ENCODE data around the gene PARD3.

The PARD3 gene

DNA sequence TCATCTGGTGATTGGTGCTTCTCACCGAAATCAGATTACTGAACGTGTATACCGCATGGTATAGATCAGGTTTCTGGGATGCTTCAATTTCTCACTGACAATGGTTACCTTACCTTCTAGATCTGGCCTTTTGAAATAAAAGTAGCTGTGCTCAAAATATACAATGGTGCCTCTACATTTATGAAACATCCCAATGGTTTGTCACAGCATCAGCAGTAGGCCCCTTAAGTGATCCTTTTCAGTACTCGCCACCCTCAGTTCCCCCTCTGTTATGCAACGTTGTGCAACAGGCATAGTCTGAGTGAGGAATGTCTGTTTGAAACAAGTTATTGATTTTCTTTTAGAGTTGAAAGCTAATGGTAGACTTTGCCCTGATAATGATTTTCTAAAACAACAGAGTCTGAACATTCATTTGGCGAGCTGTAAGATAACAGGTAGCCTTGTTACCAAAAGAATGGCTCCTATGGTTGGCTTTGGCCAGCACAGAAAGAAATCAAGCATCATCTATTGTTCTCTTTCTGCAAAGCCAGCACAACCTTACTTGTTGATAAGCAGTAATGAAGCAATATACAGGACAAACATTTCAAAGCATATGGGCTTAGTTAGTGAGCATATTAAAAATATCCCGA, 693.9 kb downstream of the PARD3 start:
- no peak for TF ChIP-seq POLR2AphosphoS5 (IDR thresholded peaks at IDR 0.05; ENCODE audit: low read depth, low read length)
- no peak for TF ChIP-seq FOXP2 (optimal IDR thresholded peaks at IDR 0.05; ENCODE audit: borderline replicate concordance, extremely low read depth, extremely low read length, insufficient read depth)
- TF ChIP-seq SIN3A (IDR thresholded peaks at IDR 0.05; ENCODE audit: borderline replicate concordance, insufficient read depth, low read length): no peak
- TF ChIP-seq, protein P1, sequence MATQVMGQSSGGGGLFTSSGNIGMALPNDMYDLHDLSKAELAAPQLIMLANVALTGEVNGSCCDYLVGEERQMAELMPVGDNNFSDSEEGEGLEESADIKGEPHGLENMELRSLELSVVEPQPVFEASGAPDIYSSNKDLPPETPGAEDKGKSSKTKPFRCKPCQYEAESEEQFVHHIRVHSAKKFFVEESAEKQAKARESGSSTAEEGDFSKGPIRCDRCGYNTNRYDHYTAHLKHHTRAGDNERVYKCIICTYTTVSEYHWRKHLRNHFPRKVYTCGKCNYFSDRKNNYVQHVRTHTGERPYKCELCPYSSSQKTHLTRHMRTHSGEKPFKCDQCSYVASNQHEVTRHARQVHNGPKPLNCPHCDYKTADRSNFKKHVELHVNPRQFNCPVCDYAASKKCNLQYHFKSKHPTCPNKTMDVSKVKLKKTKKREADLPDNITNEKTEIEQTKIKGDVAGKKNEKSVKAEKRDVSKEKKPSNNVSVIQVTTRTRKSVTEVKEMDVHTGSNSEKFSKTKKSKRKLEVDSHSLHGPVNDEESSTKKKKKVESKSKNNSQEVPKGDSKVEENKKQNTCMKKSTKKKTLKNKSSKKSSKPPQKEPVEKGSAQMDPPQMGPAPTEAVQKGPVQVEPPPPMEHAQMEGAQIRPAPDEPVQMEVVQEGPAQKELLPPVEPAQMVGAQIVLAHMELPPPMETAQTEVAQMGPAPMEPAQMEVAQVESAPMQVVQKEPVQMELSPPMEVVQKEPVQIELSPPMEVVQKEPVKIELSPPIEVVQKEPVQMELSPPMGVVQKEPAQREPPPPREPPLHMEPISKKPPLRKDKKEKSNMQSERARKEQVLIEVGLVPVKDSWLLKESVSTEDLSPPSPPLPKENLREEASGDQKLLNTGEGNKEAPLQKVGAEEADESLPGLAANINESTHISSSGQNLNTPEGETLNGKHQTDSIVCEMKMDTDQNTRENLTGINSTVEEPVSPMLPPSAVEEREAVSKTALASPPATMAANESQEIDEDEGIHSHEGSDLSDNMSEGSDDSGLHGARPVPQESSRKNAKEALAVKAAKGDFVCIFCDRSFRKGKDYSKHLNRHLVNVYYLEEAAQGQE (IDR thresholded peaks at IDR 0.05; ENCODE audit: insufficient read depth in 1 of 2, low read depth in 2 of 2, low read length in 2 of 2): no peak
- no peak for TF ChIP-seq TAF1 (IDR thresholded peaks at IDR 0.05; ENCODE audit: borderline replicate concordance, insufficient read depth, low read length)

GRCh38 chr10:34119456-34119855, 695.6 kb downstream of the PARD3 start:
- TF ChIP-seq TAF1 (IDR thresholded peaks at IDR 0.05; ENCODE audit: borderline replicate concordance, insufficient read depth, low read length): no peak
- TF ChIP-seq, protein P1 (IDR thresholded peaks at IDR 0.05; ENCODE audit: insufficient read depth in 1 of 2, low read depth in 2 of 2, low read length in 2 of 2): no peak
- TF ChIP-seq FOXP2 (optimal IDR thresholded peaks at IDR 0.05; ENCODE audit: borderline replicate concordance, extremely low read depth, extremely low read length, insufficient read depth): no peak
- no peak for TF ChIP-seq SIN3A (IDR thresholded peaks at IDR 0.05; ENCODE audit: borderline replicate concordance, insufficient read depth, low read length)
- no peak for TF ChIP-seq POLR2AphosphoS5 (IDR thresholded peaks at IDR 0.05; ENCODE audit: low read depth, low read length)

DNA sequence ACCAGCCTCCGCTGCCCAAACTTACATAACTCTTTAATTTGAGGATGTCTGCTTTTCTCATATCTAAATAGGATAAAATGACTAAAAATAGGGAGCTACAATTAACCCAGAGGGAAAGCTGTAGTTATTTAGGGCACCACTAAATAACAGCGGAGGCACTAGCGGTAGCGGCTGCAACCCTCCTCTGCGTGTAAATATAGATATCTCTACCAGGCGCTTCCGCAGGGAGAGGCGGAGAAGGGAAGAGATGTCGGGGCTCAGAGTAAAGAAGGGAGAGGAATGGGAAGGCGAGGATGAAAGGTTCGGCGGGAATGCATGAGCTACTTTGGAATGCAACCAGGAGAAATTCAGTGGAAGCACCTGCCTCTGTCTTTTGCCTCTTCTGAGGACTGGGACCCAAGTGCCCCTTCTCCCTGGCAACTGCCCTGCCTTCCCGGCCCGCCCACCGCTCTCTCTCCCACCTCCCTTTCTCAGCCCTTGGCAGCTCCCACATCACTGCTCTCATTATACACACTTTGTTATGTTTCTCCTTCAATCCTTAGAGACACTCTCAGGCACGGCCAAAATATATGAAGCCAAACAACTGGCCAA, 698.3 kb downstream of the PARD3 start:
- no peak for TF ChIP-seq FOXP2 (optimal IDR thresholded peaks at IDR 0.05; ENCODE audit: borderline replicate concordance, extremely low read depth, extremely low read length, insufficient read depth)

DNA sequence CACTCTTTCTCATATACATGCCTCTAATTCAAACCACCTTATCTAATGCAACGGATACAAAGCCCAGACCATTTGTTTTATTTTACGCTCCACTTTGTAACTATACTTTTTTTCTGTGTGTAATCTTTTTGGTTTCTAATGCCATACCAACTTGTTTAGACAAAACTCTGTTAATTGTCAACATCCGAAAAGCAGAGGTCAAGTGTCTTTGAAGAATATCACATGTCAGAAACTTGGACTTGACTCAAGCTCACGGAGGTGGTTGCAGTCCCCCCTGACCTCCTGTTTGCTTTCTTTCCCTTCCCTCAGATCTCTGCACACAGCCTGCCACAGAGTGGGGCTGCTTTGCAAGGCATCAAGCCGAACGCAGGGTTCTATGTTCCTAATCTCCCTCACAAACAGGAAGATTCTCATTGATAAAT, 698.9 kb downstream of the PARD3 start:
- TF ChIP-seq FOXP2 (optimal IDR thresholded peaks at IDR 0.05; ENCODE audit: borderline replicate concordance, extremely low read depth, extremely low read length, insufficient read depth) (no peak), POLR2AphosphoS5 (IDR thresholded peaks at IDR 0.05; ENCODE audit: low read depth, low read length) (no peak), SIN3A (IDR thresholded peaks at IDR 0.05; ENCODE audit: borderline replicate concordance, insufficient read depth, low read length) (no peak), TAF1 (IDR thresholded peaks at IDR 0.05; ENCODE audit: borderline replicate concordance, insufficient read depth, low read length) (no peak)
- TF ChIP-seq, protein P1 (IDR thresholded peaks at IDR 0.05; ENCODE audit: insufficient read depth in 1 of 2, low read depth in 2 of 2, low read length in 2 of 2): no peak

GRCh38 chr10:34114914-34115313, 700.2 kb downstream of the PARD3 start:
- TF ChIP-seq SIN3A (IDR thresholded peaks at IDR 0.05; ENCODE audit: borderline replicate concordance, insufficient read depth, low read length) (no peak), POLR2AphosphoS5 (IDR thresholded peaks at IDR 0.05; ENCODE audit: low read depth, low read length) (no peak), TAF1 (IDR thresholded peaks at IDR 0.05; ENCODE audit: borderline replicate concordance, insufficient read depth, low read length) (no peak)

GRCh38 chr10:34113504-34114225, 701.4 kb downstream of the PARD3 start:
- TF ChIP-seq FOXP2 (optimal IDR thresholded peaks at IDR 0.05; ENCODE audit: borderline replicate concordance, extremely low read depth, extremely low read length, insufficient read depth): no peak
- no peak for TF ChIP-seq TAF1 (IDR thresholded peaks at IDR 0.05; ENCODE audit: borderline replicate concordance, insufficient read depth, low read length)
- TF ChIP-seq SIN3A (IDR thresholded peaks at IDR 0.05; ENCODE audit: borderline replicate concordance, insufficient read depth, low read length): no peak
- TF ChIP-seq, protein P1 (IDR thresholded peaks at IDR 0.05; ENCODE audit: insufficient read depth in 1 of 2, low read depth in 2 of 2, low read length in 2 of 2): no peak
- no peak for TF ChIP-seq POLR2AphosphoS5 (IDR thresholded peaks at IDR 0.05; ENCODE audit: low read depth, low read length)
